ENCODE measurements around the gene IGSF21.

DNA sequence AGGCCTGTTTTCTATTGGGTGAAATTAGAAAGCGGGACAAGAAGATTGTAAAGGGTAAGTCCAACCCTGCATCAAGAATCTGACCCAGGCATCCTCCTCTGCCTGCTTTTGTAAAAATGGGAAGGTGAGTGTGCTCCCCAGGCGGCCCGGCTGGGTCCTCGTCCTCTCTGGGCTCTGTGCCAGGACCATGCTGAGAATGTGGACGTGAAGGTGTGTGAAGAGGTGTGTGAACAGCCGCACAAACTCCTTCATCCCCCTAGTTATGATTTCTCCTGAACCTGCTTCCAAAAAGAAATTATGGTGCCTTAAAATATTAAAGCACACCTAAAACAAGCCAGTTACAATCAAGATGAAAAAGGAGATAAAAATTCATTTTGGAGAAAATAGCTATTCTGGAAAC, 185.7 kb downstream of the IGSF21 start:
- TF ChIP-seq, protein P1, sequence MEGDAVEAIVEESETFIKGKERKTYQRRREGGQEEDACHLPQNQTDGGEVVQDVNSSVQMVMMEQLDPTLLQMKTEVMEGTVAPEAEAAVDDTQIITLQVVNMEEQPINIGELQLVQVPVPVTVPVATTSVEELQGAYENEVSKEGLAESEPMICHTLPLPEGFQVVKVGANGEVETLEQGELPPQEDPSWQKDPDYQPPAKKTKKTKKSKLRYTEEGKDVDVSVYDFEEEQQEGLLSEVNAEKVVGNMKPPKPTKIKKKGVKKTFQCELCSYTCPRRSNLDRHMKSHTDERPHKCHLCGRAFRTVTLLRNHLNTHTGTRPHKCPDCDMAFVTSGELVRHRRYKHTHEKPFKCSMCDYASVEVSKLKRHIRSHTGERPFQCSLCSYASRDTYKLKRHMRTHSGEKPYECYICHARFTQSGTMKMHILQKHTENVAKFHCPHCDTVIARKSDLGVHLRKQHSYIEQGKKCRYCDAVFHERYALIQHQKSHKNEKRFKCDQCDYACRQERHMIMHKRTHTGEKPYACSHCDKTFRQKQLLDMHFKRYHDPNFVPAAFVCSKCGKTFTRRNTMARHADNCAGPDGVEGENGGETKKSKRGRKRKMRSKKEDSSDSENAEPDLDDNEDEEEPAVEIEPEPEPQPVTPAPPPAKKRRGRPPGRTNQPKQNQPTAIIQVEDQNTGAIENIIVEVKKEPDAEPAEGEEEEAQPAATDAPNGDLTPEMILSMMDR (IDR thresholded peaks at IDR 0.05): no peak
- TF ChIP-seq POLR2A (IDR thresholded peaks at IDR 0.05): no peak
